ENCODE data around the gene MAN1B1.

Gene MAN1B1

GRCh38 chr9:137141050-137141810 lies 54.4 kb downstream of the MAN1B1 start:
- no peak for DNase-seq (ENCODE audit: low read depth)
- no peak for TF ChIP-seq CTCF (IDR thresholded peaks at IDR 0.05; ENCODE audit: control insufficient read depth, extremely low read depth, insufficient read depth)
- no peak overlapping the region for H3K4me3 ChIP-seq (ENCODE audit: low read depth, low read length)

- TF ChIP-seq CTCF (IDR thresholded peaks at IDR 0.05; ENCODE audit: control insufficient read depth, extremely low read depth, insufficient read depth) = no peak
- no peak overlapping the region for H3K4me3 ChIP-seq (ENCODE audit: low read depth, low read length)
- no peak for DNase-seq (ENCODE audit: low read depth)
These were observed 55.5 kb downstream of the MAN1B1 start for GRCh38 chr9:137141976-137142936.

GRCh38 chr9:137143459-137143858 lies 56.7 kb downstream of the MAN1B1 start:
- no peak for DNase-seq (ENCODE audit: low read depth)
- no peak overlapping the region for H3K4me3 ChIP-seq (ENCODE audit: low read depth, low read length)
- no peak for TF ChIP-seq CTCF (IDR thresholded peaks at IDR 0.05; ENCODE audit: control insufficient read depth, extremely low read depth, insufficient read depth)

GRCh38 chr9:137145731-137146526 lies 59.1 kb downstream of the MAN1B1 start:
- H3K4me3 ChIP-seq (ENCODE audit: low read depth, low read length) = no peak overlapping the region
- TF ChIP-seq CTCF (IDR thresholded peaks at IDR 0.05; ENCODE audit: control insufficient read depth, extremely low read depth, insufficient read depth) = no peak
- no peak for DNase-seq (ENCODE audit: low read depth)

GRCh38 chr9:137146527-137146918 lies 59.7 kb downstream of the MAN1B1 start:
- no peak overlapping the region for H3K4me3 ChIP-seq (ENCODE audit: low read depth, low read length)
- no peak for DNase-seq (ENCODE audit: low read depth)
- no peak for TF ChIP-seq CTCF (IDR thresholded peaks at IDR 0.05; ENCODE audit: control insufficient read depth, extremely low read depth, insufficient read depth)

- no peak for DNase-seq (ENCODE audit: low read depth)
- no peak overlapping the region for H3K4me3 ChIP-seq (ENCODE audit: low read depth, low read length)
- no peak for TF ChIP-seq CTCF (IDR thresholded peaks at IDR 0.05; ENCODE audit: control insufficient read depth, extremely low read depth, insufficient read depth)
These were observed 60.5 kb downstream of the MAN1B1 start for GRCh38 chr9:137147091-137147792.
